PFSK-1 (cell line): ENCODE measurements around the gene NDFIP1.

Source experiments
- POLR2AphosphoS5 ChIP-seq: IDR thresholded peaks from 2 replicates; pipeline ENCODE4 v1.6.1; 2012; ENCODE audit warnings: low read depth, mild to moderate bottlenecking, control low read depth, low read length, moderate library complexity
- SIN3A ChIP-seq: IDR thresholded peaks from 2 replicates; pipeline ENCODE4 v1.6.1; 2012; ENCODE audit warnings: mild to moderate bottlenecking, low read length, moderate library complexity, borderline replicate concordance; ENCODE audit not compliant: insufficient read depth
- TF ChIP-seq, protein P1 (sequence below), 2 experiments: IDR thresholded peaks; 2 replicates each; pipeline versions ENCODE4 v1.6.1 to v1.8.0; 2011 to 2012; ENCODE audit warnings: low read depth in 2 of 2, low read length in 2 of 2, control low read depth in 1 of 2, inconsistent platforms in 1 of 2, mild to moderate bottlenecking in 1 of 2, moderate library complexity in 1 of 2; ENCODE audit not compliant: insufficient read depth in 1 of 2

DNA sequence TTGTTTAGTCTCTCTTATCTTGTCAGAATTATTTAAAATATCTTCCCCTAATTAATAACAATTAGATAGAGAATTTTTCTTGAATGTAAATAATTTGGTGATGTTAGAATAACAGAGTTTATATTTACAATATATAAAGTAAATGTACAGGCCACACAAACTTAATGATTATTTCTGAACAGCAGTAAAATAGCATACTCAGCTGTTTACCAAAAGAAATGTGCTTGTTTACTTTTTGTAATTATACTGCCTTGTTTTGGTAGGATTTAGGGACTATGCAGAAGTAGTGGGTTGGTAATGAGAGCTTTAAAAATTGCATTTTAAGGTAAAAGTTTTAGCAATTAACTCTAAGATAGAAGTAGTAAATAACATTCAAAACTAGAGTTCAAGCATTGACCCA, 17.4 kb downstream of the NDFIP1 start:
- TF ChIP-seq POLR2AphosphoS5 (no peak), SIN3A (no peak)
- TF ChIP-seq, protein P1, sequence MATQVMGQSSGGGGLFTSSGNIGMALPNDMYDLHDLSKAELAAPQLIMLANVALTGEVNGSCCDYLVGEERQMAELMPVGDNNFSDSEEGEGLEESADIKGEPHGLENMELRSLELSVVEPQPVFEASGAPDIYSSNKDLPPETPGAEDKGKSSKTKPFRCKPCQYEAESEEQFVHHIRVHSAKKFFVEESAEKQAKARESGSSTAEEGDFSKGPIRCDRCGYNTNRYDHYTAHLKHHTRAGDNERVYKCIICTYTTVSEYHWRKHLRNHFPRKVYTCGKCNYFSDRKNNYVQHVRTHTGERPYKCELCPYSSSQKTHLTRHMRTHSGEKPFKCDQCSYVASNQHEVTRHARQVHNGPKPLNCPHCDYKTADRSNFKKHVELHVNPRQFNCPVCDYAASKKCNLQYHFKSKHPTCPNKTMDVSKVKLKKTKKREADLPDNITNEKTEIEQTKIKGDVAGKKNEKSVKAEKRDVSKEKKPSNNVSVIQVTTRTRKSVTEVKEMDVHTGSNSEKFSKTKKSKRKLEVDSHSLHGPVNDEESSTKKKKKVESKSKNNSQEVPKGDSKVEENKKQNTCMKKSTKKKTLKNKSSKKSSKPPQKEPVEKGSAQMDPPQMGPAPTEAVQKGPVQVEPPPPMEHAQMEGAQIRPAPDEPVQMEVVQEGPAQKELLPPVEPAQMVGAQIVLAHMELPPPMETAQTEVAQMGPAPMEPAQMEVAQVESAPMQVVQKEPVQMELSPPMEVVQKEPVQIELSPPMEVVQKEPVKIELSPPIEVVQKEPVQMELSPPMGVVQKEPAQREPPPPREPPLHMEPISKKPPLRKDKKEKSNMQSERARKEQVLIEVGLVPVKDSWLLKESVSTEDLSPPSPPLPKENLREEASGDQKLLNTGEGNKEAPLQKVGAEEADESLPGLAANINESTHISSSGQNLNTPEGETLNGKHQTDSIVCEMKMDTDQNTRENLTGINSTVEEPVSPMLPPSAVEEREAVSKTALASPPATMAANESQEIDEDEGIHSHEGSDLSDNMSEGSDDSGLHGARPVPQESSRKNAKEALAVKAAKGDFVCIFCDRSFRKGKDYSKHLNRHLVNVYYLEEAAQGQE (IDR thresholded peaks at IDR 0.05; ENCODE audit: insufficient read depth in 1 of 2, low read depth in 2 of 2, low read length in 2 of 2): no peak
